CD4-positive, CD25-positive, alpha-beta regulatory T cell (primary cell): ENCODE measurements around the gene ZNF227. TPM values are rescaled to one million over a fixed set of nuclear protein-coding genes. Genes with fewer than 3 reads are reported as not detected.
"Not testable (repeated sequence)": the region's sequence is repeated elsewhere in the genome, so short reads cannot be mapped to it uniquely, and the experiment has no call there.

Experiments used
- ATAC-seq, 2 donors: fragments of 150-1000 bp; cut with Tn5 transposase; one replicate each; pipeline ENCODE4 v1.10.0; 2021; ENCODE audit warnings: low read depth in 2 of 2, moderate number of reproducible peaks in 2 of 2, moderate library complexity in 1 of 2
- DNase-seq, 3 donors: peaks; one replicate each; pipeline versions ENCODE4 v3.0.0 to v3.0.0-alpha.2; 2012 to 2022; ENCODE audit warnings: mixed read lengths in 1 of 3
- H3K27ac ChIP-seq: one replicate; pipeline ENCODE4 v1.7.0; 2013; ENCODE audit warnings: mild to moderate bottlenecking, low read length; ENCODE audit not compliant: insufficient read depth, poor library complexity, severe bottlenecking
- H3K27me3 ChIP-seq: one replicate; pipeline ENCODE4 v1.7.0; 2013; ENCODE audit warnings: low read length; ENCODE audit not compliant: control insufficient read depth, insufficient read depth
- H3K36me3 ChIP-seq: one replicate; pipeline ENCODE4 v1.7.0; 2013; ENCODE audit warnings: mild to moderate bottlenecking, low read length, moderate library complexity; ENCODE audit not compliant: control insufficient read depth, insufficient read depth
- H3K4me1 ChIP-seq: 2 replicates; pipeline ENCODE4 v1.7.0; 2013; ENCODE audit warnings: mild to moderate bottlenecking, low read length; ENCODE audit not compliant: insufficient read depth, control insufficient read depth, poor library complexity, severe bottlenecking
- H3K4me3 ChIP-seq: one replicate; pipeline ENCODE4 v1.7.0; 2013; ENCODE audit warnings: low read depth, mild to moderate bottlenecking, low read length, moderate library complexity
- H3K9me3 ChIP-seq, 2 experiments: 1 replicate in 1 of 2; 2 replicates in 1 of 2; pipeline ENCODE4 v1.7.0; 2013; ENCODE audit warnings: low read length in 2 of 2, mild to moderate bottlenecking in 1 of 2, moderate library complexity in 1 of 2; ENCODE audit not compliant: control insufficient read depth in 2 of 2
- H3K27ac Mint-ChIP-seq, 3 donors: one replicate each; pipeline ENCODE4 v1.8.0; 2020 to 2022; ENCODE audit warnings: mild to moderate bottlenecking in 3 of 3, mixed read lengths in 3 of 3, moderate library complexity in 2 of 3
- H3K27me3 Mint-ChIP-seq: one replicate; pipeline ENCODE4 v1.8.0; 2022; ENCODE audit warnings: mild to moderate bottlenecking, mixed read lengths
- H3K36me3 Mint-ChIP-seq: one replicate; pipeline ENCODE4 v1.8.0; 2020; ENCODE audit warnings: mixed read lengths
- H3K4me1 Mint-ChIP-seq, 4 donors: one replicate each; pipeline ENCODE4 v1.8.0; 2020 to 2022; ENCODE audit warnings: mixed read lengths in 4 of 4, mild to moderate bottlenecking in 1 of 4
- H3K4me3 Mint-ChIP-seq, 4 donors: one replicate each; pipeline ENCODE4 v1.8.0; 2020 to 2022; ENCODE audit warnings: mild to moderate bottlenecking in 4 of 4, mixed read lengths in 4 of 4, moderate library complexity in 3 of 4
- H3K9me3 Mint-ChIP-seq, 7 donors: one replicate each; pipeline ENCODE4 v1.8.0; 2020 to 2022; ENCODE audit warnings: mixed read lengths in 7 of 7, mild to moderate bottlenecking in 3 of 7, moderate library complexity in 2 of 7
- polyA plus RNA-seq, 4 donors: library from polyadenylated mRNA; unstranded; fragments of 300-500 nt; fragmentation: Illumina TruSeq; gene quantifications; one replicate each; pipeline ENCODE4 v1.2.3, GENCODE V29; 2021
- total RNA-seq: library from RNA; stranded (reverse); gene quantifications from one replicate; pipeline ENCODE4 v1.2.3, GENCODE V29; 2022

The ZNF227 gene
- total and polyA plus RNA-seq, 5 donors from 2014 or later, result 11.4 to 21.6 (median 17.1) TPM

DNA sequence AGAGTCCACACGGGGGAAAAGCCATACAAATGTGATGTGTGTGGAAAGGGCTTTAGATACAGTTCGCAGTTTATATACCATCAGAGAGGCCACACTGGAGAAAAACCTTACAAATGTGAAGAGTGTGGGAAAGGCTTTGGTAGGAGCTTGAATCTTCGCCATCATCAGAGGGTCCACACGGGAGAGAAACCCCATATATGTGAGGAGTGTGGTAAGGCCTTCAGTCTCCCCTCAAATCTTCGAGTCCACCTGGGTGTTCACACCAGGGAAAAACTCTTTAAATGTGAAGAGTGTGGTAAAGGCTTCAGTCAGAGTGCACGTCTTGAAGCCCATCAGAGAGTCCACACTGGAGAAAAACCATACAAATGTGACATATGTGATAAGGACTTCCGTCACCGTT lies 24.1 kb downstream of the ZNF227 start:
- H3K9me3 Mint-ChIP-seq, result peaks cover 0 to 79% (median 60%) of the 10 kb centered on the region in 7 donors
- DNase-seq (no peak), ATAC-seq (no peak)
- Histone ChIP-seq H3K27ac (no peak overlapping the region), H3K27me3 (no peaks in the 10 kb centered on the region), H3K4me1 (no peaks in the 10 kb centered on the region), H3K4me3 (no peak overlapping the region), H3K36me3 (peaks cover 49% of the 10 kb centered on the region), H3K9me3 (peaks cover 82 to 98% of the 10 kb centered on the region in 2 experiments)
- no peak overlapping the region for H3K4me3 Mint-ChIP-seq
- H3K36me3 Mint-ChIP-seq, result peaks cover 58% of the 10 kb centered on the region
- H3K27me3 Mint-ChIP-seq, result no peaks in the 10 kb centered on the region
- no peak overlapping the region for H3K27ac Mint-ChIP-seq
- H3K4me1 Mint-ChIP-seq, result no peaks in the 10 kb centered on the region

DNA sequence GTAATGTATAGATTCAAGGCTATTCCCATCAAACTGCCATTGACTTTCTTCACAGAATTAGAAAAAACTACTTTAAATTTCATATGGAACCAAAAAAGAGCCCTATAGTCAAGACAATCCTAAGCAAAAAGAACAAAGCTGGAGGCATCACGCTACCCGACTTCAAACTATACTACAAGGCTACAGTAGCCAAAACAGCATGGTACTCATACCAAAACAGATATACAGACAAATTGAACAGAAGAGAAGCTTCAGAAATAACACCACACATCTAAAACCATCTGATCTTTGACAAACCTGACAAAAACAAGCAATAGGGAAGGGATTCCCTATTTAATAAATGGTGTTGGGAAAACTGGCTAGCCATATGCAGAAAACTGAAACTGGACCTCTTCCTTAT lies 40.0 kb downstream of the ZNF227 start:
- ATAC-seq, H3K27ac ChIP-seq, DNase-seq, H3K4me3 ChIP-seq, H3K4me1 Mint-ChIP-seq, H3K27ac Mint-ChIP-seq, H3K36me3 ChIP-seq, H3K27me3 Mint-ChIP-seq, H3K4me1 ChIP-seq, H3K4me3 Mint-ChIP-seq, H3K27me3 ChIP-seq: not testable (repeated sequence)
- Mint-ChIP-seq H3K36me3 (peaks cover 32% of the 10 kb centered on the region), H3K9me3 (peaks cover 0 to 90% (median 39%) of the 10 kb centered on the region in 7 donors)
- peaks cover 78 to 92% of the 10 kb centered on the region in 2 experiments for H3K9me3 ChIP-seq

- peaks cover 76 to 92% of the 10 kb centered on the region in 2 experiments for H3K9me3 ChIP-seq
- H3K9me3 Mint-ChIP-seq, result peaks cover 0 to 93% (median 45%) of the 10 kb centered on the region in 7 donors
Observed at GRCh38 chr19:44253392-44253791, 41.1 kb downstream of the ZNF227 start.

DNA sequence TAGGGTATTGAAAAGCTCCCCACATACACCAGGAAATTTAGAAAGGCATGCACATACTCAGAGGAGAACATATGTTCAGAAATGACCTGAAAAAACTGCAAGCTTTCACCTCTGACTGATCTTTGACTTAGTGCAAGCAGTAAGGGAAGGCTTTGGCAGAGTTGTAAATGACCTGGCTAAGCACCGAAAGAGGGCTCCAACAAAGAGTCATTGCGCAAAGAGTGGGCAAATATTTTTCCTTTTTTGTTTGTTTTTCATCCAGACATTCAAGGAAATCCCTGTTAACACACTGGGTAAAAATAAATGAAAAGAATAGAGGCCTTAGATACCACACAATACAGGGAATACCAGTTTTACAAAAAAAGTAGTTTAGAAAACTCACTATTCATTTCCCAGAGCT lies 42.2 kb downstream of the ZNF227 start:
- no peaks in the 10 kb centered on the region for H3K27me3 ChIP-seq
- peaks cover 38% of the 10 kb centered on the region for H3K36me3 Mint-ChIP-seq
- no peak overlapping the region for H3K4me3 Mint-ChIP-seq
- DNase-seq (no peak), ATAC-seq (no peak)
- no peaks in the 10 kb centered on the region for H3K4me1 ChIP-seq
- no peaks in the 10 kb centered on the region for H3K36me3 ChIP-seq
- peaks cover 73 to 80% of the 10 kb centered on the region in 2 experiments for H3K9me3 ChIP-seq
- H3K27ac Mint-ChIP-seq, result no peak overlapping the region
- no peak overlapping the region for H3K27ac ChIP-seq
- no peak overlapping the region for H3K4me3 ChIP-seq
- peaks cover 0 to 89% (median 48%) of the 10 kb centered on the region in 7 donors for H3K9me3 Mint-ChIP-seq
- H3K27me3 Mint-ChIP-seq, result no peaks in the 10 kb centered on the region
- no peaks in the 10 kb centered on the region for H3K4me1 Mint-ChIP-seq

More at GRCh38 chr19:44253392-44253791, 41.1 kb downstream of the ZNF227 start:
- not testable (repeated sequence) for H3K4me3 ChIP-seq, H3K27ac ChIP-seq, ATAC-seq, DNase-seq, H3K36me3 ChIP-seq, H3K4me1 ChIP-seq, H3K4me3 Mint-ChIP-seq, H3K4me1 Mint-ChIP-seq, H3K27me3 Mint-ChIP-seq, H3K27me3 ChIP-seq, H3K27ac Mint-ChIP-seq
- H3K36me3 Mint-ChIP-seq, result peaks cover 38% of the 10 kb centered on the region

- Histone ChIP-seq H3K4me1 (peaks cover 5% of the 10 kb centered on the region), H3K36me3 (no peaks in the 10 kb centered on the region), H3K9me3 (peaks cover 65 to 79% of the 10 kb centered on the region in 2 experiments), H3K27me3 (no peaks in the 10 kb centered on the region), H3K27ac (no peak overlapping the region), H3K4me3 (no peak overlapping the region)
- no peak overlapping the region for H3K4me3 Mint-ChIP-seq
- H3K9me3 Mint-ChIP-seq, result peaks cover 4 to 84% (median 39%) of the 10 kb centered on the region in 7 donors
- no peak for DNase-seq
- H3K36me3 Mint-ChIP-seq, result peaks cover 25% of the 10 kb centered on the region
- H3K27me3 Mint-ChIP-seq, result peaks cover 4% of the 10 kb centered on the region
- no peak for ATAC-seq
- H3K27ac Mint-ChIP-seq, result no peak overlapping the region
- peaks cover 0 to 11% (median 2%) of the 10 kb centered on the region in 4 donors for H3K4me1 Mint-ChIP-seq
Observed at GRCh38 chr19:44255705-44256411, 43.5 kb downstream of the ZNF227 start.

DNA sequence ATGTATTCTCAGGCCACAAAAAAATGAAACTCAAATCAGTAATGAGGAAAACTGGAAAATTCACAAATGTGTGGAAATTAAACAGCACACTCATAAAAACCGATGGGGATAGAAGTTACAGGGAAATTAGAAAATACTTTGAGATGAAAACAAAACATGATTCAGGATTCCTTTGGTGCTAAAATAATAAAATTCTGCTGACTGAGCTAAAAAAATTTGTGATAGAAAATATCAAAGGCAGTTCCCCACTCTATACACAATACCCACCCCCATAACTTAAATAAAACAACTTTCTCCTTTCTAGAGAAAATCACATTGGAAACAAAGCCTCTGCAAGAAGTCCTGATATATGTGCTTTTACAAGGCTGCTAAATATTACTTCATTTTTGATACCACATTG lies 45.8 kb downstream of the ZNF227 start:
- H3K9me3 ChIP-seq, result peaks cover 60 to 79% of the 10 kb centered on the region in 2 experiments
- no peaks in the 10 kb centered on the region for H3K36me3 ChIP-seq
- no peak for DNase-seq
- no peak overlapping the region for H3K27ac ChIP-seq
- no peak for ATAC-seq
- H3K27me3 Mint-ChIP-seq, result peaks cover 4% of the 10 kb centered on the region
- H3K9me3 Mint-ChIP-seq, result peaks cover 5 to 78% (median 42%) of the 10 kb centered on the region in 7 donors
- H3K4me3 ChIP-seq, result no peak overlapping the region
- peaks cover 31% of the 10 kb centered on the region for H3K36me3 Mint-ChIP-seq
- peaks cover 5% of the 10 kb centered on the region for H3K4me1 ChIP-seq
- peak overlapping the region in 2 of 4 donors; percentile 0 to 39 for H3K4me3 Mint-ChIP-seq
- no peaks in the 10 kb centered on the region for H3K27me3 ChIP-seq
- peaks cover 0 to 11% (median 2%) of the 10 kb centered on the region in 4 donors for H3K4me1 Mint-ChIP-seq
- H3K27ac Mint-ChIP-seq, result no peak overlapping the region

- ATAC-seq (no peak), DNase-seq (no peak)
- H3K27me3 Mint-ChIP-seq, result peaks cover 4% of the 10 kb centered on the region
- Histone ChIP-seq H3K36me3 (no peaks in the 10 kb centered on the region), H3K4me1 (peaks cover 5% of the 10 kb centered on the region), H3K4me3 (no peak overlapping the region), H3K27me3 (no peaks in the 10 kb centered on the region), H3K9me3 (peaks cover 58 to 80% of the 10 kb centered on the region in 2 experiments), H3K27ac (no peak overlapping the region)
- peaks cover 7 to 73% (median 39%) of the 10 kb centered on the region in 7 donors for H3K9me3 Mint-ChIP-seq
- H3K4me3 Mint-ChIP-seq, result peak overlapping the region in 2 of 4 donors; percentile 29 to 47
- peaks cover 0 to 11% (median 2%) of the 10 kb centered on the region in 4 donors for H3K4me1 Mint-ChIP-seq
- H3K36me3 Mint-ChIP-seq, result peaks cover 34% of the 10 kb centered on the region
- no peak overlapping the region for H3K27ac Mint-ChIP-seq
Observed at GRCh38 chr19:44258835-44259413, 46.6 kb downstream of the ZNF227 start.
